ENCODE data around the gene SLC9A9.

- TF ChIP-seq CTCF (IDR thresholded peaks at IDR 0.05) (no peak), POLR2A (IDR thresholded peaks at IDR 0.05) (no peak)
Observed at GRCh38 chr3:143361589-143361988, 486.7 kb downstream of the SLC9A9 start.

Data from right lobe of liver (tissue), 4 donors.